ENCODE measurements around the gene VDAC2.

VDAC2 gene

DNA sequence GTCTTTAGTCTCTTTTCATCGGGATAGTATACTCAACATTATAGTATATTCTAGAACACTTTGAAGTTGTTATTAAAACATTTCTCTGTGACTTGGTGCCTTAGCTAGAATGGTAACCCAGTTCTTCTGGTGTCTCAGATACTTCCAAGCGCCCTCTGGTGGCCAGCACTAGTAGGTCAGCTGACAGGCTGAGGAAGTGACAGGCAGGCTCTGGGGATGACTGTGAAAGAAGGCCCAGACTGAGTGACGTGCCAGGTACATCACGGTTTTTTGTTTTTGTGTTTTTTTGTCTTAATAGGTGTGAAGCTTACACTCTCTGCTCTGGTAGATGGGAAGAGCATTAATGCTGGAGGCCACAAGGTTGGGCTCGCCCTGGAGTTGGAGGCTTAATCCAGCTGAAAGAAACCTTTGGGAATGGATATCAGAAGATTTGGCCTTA lies 20.0 kb downstream of the VDAC2 start:
- peak; percentile 92 to 93 for DNase-seq (ENCODE audit: low read depth in 2 of 2)

DNA sequence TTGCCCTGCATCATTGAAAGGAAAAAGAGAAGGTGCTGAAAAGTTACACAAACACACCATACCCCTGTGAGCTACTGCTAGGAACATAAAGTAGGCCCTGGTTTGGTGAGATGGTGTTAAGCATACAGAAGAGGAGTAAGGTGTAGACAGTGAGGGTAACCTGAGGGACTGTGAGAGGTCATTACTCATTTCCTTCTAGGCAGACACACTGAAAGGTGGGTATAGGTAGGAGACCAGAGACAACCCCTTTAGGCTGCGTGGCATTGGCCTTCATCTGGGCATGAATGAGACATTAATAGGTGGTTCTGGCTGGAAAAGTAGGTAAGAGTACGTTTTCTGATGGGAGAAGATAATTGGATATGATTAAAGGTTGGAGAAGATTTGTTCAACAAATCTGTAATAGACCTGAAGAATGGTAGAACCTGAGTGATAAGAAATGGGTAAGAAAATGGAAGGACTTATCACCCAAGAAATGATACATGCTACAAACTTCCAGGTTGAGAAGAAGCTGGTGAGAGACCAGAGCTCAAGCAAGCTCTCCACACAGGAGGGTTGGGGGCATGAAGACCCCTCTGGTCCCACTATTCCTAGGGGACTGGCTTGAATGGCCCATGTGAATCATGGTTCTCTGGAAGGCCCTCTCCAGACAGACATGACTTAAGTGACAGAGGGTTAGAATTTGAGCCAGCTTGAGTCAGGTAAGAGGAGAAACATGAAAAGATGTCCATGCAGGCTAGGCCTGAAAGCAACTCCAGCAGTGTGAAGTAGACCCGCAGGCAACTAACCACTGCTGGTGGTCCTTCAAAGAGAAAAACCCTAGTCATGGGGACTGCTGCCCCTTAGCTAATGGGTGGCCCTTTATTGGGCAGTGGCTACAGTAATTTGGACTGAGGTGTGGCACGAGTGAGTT lies 21.3 kb downstream of the VDAC2 start:
- no peak for DNase-seq (ENCODE audit: low read depth in 2 of 2)

DNA sequence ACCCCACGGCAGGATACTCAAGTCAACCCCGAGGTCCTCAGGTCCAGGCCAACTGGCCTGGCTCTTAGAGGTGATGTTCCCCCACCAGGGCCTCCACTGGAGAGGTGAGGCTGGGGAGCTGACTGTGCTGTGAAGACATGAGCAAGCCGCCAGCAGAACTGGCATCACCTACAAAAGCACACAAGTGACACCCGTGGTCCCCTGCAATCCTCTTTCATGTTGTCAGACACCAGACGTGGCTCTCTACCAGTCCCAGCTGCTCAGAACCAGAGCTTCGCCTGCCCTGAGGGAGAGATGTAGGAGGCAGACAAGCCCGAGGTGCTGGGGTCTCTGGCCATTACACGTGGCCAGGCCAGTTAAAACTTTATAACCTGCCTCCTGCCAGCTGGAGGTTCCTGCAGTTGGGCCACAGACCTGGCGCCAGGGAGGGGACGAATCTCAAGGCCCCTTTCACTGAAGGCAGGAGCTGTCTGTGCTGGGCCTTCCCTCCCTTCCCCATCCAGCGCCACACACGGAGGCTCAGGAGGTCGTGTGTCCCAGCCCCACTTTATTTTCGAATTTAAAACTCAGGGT lies 22.9 kb downstream of the VDAC2 start:
- DNase-seq (ENCODE audit: low read depth in 2 of 2) = no peak

DNA sequence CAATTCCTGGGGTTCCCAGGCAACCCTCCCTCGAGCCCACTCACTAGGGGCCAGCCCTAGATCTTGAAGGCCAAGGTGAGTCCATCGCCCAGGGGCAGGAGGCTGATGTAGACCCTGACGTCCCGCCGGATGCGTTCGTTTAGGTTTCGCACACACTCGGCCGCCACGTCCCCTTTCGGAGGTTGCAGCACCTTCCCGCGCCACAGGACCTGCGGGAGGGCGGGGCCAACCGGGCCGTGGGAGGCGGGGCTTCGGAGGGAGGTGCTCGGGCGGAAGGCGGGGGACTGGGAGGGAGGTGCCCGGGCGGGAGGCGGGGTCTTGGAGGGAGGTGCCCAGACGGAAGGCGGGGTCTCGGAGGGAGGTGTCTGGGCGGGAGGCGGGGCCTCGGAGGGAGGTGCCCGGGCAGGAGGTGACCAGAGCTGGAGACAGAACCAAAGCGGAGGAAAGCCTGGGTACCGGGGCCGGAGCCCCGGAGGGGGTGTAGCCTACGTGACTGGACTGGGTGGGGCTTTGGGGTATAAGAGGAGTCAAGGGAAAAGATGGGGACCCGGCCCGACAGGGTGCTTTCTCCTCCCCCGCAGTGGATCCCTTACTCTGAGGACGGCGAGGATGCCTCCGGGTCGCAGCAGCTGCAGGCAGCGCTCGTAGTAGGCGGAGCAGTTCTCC lies 23.6 kb downstream of the VDAC2 start:
- peak; percentile 98 for DNase-seq (ENCODE audit: low read depth in 2 of 2)

DNA sequence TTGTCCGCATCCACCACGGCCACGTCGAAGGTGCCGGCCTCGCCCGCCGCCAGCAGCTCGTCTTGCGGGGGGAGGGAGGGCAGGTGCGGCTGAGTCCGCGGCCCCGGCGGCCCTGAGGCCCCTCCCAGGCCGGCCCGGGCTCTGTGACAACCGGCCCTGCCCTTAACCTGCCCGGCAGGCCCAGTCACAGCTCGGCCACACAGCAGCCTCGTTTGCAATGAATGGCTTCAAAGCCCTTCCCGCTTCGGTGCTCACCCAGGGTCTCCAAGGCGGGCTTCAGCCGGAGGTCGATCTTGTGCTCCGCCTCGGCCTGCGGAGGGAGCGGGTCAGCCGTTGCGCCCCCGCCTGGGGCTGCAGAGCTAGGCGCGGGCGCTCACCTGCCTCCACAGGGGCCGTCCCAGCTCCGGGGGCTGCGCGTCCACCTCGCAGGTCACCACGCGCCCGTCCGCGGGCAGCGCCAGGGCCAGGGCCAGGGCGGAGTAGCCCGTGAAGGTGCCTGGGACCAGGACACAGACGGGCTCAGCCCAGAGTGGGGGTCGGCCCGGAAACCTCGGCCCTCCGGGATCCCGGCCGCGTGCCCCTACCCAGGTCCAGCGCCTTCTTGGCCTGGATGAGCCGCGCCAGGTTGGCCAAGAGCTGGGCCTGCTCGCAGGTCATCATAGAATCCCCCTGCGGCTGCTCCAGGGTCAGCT lies 24.2 kb downstream of the VDAC2 start:
- no peak for DNase-seq (ENCODE audit: low read depth in 2 of 2)

DNA sequence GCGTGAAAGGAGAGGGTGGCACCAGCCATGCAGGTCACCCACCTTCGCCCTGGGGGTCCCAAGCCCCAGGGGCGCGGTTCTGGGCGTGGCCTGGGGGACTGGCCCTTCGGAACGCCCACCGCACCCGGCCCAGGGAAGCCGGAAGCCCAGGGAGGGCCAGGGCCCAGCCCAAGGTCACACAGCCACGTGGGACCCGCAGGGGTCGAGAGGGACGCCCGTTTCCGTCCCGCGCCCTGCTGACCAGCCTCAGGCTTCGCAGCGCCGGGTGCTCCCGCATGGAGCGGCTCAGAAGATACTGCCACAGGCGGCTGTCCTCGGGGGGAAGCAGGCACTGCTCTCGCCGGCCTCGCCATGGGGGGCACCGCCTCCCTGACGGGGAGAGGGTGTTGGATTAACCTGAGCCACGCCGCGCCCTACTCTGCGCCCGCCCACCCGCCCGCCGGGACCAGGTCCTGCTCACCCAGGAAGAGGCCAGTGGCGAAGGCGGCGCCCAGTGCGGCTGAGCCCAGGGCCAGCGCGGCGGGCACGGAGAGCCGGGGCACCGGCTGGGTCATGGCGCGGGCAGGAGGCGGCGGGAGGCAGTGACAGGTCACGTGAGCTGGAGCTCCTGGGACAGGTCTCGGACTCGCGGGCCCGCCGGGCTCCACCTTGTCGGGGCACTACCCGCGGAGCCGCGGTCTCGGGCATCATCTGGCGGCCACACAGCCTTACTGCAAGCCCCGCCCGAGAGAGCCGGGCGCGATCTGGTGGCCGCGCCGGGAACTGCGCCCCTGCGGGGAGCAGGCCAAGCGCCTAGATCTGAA lies 25.0 kb downstream of the VDAC2 start, which contains the start of gene COMTD1:
Gene COMTD1 (minus strand): TSS at position 583 of the 803 bp plus-strand sequence. CDS start 29 bp downstream, at position 554.
- peak; percentile 89 to 92 for DNase-seq (ENCODE audit: low read depth in 2 of 2)

DNA sequence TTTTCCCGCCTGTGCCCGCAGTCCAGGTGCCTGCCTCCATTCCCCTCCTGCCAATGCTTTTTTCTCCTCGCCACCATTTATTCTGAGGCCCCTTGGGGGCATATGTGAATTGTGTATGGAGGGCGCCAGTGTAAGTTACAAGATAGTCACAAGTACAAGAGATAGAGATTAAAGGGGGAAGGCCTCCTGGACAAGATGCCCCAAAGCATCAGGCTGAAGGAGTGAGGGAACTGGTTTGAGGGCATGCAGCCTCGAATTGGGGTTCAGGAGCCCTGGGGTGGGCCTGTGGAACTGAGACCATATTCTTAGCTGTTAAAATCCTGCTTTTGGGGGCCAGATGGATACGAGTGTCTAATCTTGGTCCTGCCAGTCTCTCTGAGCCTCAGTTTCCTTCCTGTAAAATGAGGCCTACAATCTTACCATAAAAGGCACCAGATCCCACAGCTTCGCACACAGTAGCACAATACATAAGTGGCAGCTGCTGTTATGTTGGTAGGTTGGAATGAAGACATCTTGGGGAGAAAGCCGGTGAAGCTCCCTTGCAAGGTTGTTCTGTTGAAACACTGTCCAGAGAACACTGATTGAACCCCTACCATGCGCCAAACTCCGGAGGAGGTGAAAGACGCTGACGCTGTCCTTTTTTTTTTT lies 25.7 kb downstream of the VDAC2 start:
- DNase-seq (ENCODE audit: low read depth in 2 of 2) = no peak

DNA sequence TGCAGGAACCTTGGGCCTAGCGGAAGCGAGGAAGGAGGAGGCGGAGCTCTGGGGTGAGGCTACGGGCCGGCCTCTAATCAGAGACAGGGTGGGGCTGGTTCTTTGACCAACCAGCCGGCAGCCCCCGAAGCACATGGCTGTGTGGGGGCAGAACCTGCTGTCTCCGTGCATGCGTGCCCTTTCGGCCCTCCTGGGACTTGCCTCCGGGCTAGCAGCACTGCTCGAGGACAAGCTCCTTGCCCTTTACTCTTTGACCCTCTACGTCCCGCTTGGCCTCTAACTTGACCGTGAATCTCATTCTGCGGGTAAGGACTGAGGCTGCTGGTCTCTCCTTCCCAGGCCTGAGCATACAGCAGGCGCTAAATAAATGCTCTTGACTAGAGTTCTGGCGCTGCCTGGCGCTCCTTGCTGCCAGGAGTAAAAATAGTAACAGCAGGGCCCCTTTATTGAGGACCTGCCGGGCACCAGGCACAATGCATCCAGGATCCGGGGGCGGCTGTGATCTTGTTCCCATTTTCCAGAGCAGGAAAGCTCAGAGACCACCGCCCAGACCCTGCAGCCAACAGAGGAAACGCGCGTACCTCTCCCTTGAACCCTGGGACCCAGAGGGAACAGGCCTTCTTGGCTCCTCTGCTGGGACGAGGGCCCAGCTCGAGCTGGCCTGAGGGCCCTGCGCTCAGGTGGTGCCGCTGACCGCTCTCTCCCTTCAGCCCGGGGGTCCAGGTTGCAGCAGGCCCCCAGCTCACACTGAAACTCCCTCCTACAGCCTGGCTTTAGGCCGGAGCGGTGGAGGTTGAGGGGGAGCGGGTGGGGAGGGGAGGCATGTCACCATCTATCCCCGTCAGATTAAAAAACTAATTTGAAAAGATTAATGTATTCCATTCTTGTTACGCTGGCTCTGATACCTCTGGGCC lies 27.8 kb downstream of the VDAC2 start:
- no peak for DNase-seq (ENCODE audit: low read depth in 2 of 2)

DNA sequence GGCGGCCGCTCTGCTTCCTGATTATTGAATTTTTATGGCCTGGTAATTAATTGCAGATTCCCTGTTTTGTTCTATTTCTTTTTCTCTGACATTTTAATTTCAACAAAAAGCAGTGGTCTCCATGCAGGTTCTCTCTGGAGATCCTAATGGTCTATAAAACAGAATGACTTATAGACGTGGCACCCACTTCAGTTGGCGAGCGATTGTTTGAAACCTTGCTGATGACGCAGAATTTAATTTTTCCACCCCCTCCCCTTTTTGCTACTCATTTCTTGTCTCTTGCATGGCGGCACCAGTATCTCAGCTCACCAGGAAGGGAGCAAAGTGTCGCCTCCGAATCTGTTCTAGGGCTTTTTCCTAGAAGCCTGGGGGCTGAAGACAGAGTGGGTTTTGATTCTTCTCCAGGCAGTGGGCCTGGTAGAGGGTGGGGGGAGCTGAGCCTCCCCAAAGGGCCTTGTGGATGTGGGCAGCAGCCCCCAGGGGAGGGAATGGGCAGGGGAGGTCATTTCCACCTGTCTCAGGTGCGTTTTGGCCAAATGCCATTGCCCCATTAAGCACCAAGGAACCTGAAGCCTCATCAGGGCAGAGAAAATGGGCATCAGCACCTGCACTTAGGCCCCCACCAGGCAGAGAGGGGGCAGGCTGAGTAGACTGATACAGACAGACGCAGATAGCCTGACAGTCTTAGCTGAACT lies 28.6 kb downstream of the VDAC2 start:
- no peak for DNase-seq (ENCODE audit: low read depth in 2 of 2)

DNA sequence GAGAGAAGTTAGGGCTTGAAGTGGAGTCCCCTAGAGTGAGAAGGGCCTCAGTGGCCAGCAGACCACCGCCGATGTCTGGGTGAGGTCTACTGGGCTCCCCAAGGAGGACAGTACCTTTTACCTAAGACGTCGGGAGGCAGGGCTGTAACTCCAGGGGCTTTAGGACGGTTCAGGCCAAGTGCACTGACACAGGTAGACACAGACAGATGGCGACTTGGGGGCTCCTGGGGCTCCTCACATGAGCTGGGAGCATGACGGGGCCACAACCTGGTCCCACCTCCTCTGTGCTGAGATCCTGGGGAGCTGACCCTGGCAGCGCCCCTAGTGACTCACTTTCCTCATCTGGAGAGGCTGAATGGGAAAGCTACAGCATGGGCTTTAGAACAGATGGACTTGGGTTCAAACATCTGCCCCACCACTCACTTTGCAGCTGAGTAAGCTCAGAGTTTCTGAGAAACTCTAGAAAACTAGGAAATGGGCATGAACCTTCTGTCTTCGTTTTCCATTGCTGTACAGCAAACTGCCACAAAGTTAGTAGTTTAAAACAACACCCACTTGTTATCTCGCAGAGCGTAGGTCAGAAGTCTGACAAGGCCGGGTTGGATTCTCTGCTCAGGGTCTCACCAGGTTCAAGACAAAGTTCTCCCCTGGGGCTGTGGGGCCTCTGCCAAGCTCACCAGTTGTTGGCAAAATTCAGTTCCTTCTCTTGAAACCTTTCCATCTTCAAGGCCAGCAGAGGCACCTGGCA lies 29.9 kb downstream of the VDAC2 start:
- DNase-seq (ENCODE audit: low read depth in 2 of 2) = no peak

DNA sequence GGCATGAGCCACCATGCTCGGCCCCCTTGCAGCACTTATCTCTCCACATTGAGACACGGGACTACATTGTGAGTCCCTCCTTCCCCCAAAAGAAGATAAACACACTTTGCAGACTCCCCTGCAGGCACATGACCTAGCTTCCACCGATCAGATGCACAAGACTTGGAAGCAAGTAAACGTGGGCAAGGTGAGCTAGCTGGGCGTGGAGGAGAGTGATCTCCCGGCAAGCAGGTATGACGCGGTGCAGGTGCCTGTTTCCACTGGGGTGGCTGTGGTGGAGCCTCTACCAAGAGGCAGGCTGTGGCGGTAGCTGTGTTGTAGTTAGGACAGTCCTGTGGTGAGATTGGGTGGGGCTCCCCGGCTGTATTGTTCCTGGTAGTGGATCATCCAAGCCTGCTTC lies 32.8 kb downstream of the VDAC2 start:
- no peak for DNase-seq (ENCODE audit: low read depth in 2 of 2)

DNA sequence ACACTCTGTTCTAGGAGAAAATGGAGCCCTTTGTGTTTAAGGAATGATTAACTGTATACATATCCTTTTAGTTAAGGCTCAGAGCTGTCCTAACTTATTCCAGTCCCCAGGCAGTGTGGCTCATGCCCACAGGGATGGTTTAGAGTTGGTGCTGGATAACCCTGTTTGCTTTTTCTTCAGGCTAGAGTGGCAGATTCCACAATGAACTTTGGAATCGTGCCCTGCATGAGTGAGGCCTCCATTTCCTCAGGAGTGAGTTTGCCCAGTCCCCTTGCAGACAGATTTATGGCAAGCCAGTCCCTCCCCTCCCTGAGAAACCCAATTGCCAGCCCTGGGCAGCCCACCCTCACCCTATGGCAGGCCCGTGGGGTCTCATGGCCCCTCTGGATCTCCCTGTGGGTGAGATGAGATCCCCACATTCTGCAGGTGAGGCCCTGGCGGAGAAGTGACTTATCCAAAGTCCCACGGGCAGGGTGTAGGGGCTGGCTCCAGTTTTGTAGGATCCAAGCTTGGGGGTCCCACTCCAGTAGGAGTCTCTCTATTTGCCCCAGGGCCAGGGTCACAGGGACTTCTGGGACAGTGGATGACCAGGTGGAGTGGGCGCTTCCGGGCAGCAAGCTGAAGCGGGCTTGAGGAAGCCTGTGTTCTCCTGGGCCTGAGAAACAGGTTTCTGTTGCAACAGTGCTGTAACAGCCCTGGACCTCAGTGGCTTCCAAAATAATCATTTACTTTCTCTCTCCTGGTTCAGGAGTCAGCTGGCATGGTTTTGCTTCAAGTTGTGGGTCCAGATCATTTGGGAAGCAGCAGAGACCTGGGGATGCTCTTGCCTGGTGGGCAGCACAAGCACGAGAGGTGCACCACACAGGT lies 34.1 kb downstream of the VDAC2 start:
- DNase-seq (ENCODE audit: low read depth in 2 of 2) = no peak

DNA sequence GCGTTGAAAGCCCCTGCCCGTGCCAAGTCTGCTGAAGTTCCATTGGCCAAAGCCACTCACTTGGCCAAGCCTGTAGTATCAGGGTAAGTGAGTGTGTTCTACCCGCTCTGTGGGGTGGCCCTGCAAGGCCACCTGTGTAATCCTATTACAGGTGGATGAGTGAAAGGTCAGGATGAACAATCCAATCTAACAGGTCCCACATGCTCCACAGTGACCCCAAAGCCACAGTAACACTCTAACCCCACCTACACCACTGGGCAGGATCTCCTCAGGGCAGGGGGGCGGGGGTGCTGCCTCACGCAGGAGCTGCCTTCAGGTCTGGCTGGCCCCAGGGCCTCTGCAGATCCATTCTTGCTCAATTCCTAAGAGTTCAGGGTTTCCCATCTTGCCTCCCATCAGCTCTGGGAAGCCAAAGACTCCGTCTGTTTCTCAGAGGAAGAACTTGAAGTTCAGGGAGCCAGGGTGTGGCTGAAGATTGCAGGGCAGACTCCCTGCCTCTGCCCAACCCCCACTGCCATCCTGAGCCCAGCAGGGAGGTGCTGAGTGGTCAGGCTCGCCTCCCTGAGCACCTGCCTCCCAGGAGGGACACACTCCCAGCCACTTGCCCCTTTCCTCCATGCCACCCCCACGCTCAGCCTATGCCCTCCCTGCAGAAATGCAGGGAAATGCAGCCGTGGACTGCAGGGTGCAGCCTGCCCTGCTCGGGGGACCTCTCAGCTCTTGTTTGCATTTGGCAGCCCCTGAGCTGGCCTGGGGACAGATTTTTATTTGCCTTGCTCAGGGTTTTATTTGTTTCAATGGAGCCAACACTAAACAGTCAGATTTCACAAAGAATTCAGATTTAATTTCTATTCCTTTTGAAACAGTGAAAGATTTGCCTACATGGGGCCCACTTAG lies 35.0 kb downstream of the VDAC2 start:
- no peak for DNase-seq (ENCODE audit: low read depth in 2 of 2)

DNA sequence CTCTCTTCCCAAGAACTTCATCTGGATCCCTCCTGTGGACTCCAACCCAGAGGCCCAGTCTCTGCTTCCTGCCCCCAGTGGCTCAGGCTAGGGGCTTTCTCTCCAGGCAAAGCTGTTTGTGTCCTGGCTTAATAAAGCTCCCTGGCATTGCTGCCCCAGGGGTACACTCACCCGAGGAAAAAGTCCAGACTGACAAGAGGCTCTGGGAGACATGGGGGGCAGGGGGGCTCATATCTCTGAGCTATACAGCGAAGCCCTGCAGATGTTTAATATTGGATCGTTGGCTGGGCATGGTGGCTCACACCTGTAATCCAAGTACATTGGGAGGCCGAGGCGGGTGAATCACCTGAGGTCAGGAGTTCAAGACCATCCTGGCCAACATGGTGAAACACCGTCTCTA lies 35.9 kb downstream of the VDAC2 start:
- DNase-seq (ENCODE audit: low read depth in 2 of 2) = no peak

DNA sequence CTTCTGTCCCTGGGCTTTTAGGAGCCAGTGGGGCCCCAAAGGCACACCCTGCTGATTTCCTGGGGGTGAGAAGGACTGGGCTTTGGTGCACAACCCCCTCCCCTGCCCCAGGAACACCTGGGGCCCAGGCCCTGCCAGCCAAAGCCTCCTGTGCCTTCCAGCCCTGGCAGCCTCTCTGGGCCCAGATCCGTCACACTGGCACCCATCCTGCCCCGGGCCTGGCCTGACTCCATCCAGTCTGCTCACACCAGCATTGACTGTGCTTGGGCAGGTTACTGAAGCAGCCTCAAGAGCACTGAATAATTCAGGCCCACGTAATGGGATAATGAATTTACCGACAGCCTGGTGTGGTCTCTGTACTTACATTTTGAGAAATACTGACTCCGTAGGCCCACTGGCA lies 37.2 kb downstream of the VDAC2 start:
- no peak for DNase-seq (ENCODE audit: low read depth in 2 of 2)

DNA sequence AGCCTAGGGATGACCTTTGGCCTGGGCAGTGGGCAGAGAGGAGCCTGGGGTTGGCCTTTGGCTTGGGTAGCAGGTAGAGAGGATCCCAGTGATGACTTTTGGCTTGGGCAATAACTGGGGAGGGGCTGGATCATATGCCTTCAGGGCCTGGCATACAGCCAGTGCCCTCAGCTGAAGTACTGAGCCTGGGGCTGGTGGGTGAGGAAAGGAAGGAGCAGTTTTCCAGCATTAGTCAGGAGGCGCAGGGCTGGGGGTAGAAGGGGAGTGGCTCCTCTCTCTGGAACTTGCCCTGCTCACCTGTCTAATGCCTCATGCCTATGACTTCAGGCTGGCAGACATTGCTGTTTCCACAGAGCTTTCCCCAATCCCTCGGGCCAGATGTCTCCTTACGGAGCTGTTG lies 40.3 kb downstream of the VDAC2 start:
- DNase-seq (ENCODE audit: low read depth in 2 of 2) = no peak
